GM18507 (cell line): Measurements from ENCODE around the gene NCOA5.
"Not testable (repeated sequence)": the region's sequence is repeated elsewhere in the genome, so short reads cannot be mapped to it uniquely, and the experiment has no call there.

Source experiments
- DNase-seq: peaks from one replicate; pipeline ENCODE4 v3.0.0; 2011; ENCODE audit warnings: low read depth; ENCODE audit not compliant: insufficient read length; ENCODE audit errors: extremely low spot score
- FAIRE-seq: peaks from 2 replicates; lab custom pipeline; 2011; peaks lifted over from hg19 to GRCh38; lab: Jason Lieb, UNC

Gene NCOA5

GRCh38 chr20:46099491-46100287 lies 9.9 kb upstream of the NCOA5 start:
- FAIRE-seq (no peak), DNase-seq (no peak)

DNA sequence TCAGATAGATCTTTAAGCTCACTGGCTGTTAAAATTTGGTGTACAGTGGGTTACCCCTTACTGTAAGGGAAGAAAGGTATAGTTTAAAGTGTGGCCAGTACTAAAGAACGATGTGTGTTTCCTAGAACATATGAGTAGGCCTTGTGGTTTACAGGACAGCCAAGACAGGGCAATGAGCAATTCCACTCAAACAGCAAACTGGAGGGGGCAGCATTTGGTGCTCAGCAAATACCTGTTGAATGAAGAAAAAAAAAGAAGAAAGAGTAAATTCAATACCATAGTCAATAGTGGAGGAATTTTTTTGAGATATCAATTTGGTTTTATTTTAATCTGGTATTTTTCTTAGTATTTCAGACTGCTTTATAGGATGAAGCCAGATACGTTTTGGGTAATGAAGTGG lies 3.8 kb upstream of the NCOA5 start:
- DNase-seq (no peak), FAIRE-seq (no peak)

- not testable (repeated sequence) for DNase-seq
Observed at GRCh38 chr20:46091622-46092535, 2.1 kb upstream of the NCOA5 start.

GRCh38 chr20:46089167-46089416 lies 670 bp downstream of the NCOA5 start:
- DNase-seq (no peak), FAIRE-seq (no peak)

More at GRCh38 chr20:46091622-46092535, 2.1 kb upstream of the NCOA5 start:
- not testable (repeated sequence) for FAIRE-seq

DNA sequence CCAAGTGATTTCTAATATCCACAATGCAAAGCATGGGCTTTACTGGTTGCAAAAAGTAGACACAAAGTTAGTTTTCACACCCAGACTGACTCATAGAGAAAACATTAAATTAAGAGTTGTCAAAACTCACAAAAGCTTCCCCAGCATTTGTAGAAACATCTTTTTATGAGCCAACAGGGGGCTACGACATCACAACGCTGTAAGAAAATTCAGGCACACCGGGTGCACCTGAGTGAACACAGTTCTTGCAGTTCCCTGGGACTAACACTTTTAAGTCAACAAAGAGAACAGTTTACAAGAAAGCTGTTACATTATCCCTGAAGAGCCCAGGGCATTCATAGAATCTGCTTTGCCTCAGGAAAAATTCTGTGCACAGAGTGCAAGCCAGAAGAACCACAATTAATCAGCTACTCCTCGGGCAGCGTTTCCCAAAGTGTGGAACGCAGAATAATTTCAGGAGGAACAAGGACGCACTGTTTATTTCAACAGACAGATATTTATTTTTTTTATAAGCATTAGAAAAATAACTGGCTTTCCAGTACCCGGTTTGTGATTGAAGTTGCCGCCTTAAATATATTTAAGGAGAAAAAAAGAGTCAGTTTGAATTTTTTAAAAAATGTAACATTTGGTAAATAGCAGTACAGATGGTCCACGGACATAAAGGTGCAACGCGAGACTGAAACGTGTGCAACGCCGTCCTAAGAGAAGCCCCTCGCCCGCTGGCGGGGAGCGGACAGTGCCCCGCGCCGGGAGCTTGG lies 1.2 kb downstream of the NCOA5 start:
- FAIRE-seq (no peak), DNase-seq (no peak)

GRCh38 chr20:46087161-46087560 lies 2.6 kb downstream of the NCOA5 start:
- FAIRE-seq (no peak), DNase-seq (no peak)

GRCh38 chr20:46085179-46085851 lies 4.4 kb downstream of the NCOA5 start:
- FAIRE-seq, result no peak
- no peak for DNase-seq

GRCh38 chr20:46084805-46085178 lies 5.0 kb downstream of the NCOA5 start:
- FAIRE-seq (no peak), DNase-seq (no peak)

DNA sequence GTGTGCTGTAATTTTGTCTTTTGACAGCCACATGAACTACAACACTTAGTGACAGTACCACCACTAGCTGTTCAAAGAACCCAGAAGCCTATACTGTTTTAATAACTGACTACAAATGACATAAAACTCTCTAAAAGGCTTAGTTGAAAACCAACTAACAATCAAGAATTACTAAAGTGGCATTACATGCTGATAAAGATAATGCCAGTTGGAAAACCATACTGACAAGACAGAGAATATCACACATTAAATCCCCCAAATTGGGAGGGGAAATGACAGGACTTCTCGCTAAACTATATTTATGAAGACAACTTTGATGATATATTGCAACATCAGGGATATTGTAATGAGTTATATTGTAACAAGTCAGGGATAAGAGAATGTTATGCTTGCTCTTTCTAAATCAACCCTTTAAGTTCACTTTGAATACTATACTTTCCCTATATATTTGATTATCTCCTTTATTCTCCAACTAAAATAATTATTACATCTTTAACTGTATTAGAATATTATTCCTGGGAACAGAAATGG lies 6.2 kb downstream of the NCOA5 start:
- FAIRE-seq (no peak), DNase-seq (no peak)

DNA sequence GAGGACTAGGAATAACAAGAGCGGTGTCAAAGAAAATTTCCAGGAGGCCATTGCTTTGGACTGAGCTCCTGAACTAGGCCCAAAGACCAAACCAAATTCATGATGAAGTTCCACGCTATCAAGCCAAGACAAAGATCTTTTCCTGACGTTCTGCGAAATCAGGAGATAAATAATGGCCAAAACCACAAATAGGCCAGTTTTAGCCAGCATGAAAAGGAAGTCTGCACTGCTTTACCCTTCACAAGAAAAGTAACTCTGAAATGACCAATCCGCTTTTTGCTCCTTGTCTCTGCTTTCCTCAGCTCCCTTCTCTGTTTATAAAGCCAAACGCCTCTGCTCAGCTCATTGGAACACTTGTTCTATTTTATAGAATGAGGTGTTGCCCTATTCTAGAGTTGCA lies 6.7 kb downstream of the NCOA5 start:
- DNase-seq (no peak), FAIRE-seq (no peak)

- FAIRE-seq, result no peak
Observed at GRCh38 chr20:46081074-46081473, 8.7 kb downstream of the NCOA5 start.

DNA sequence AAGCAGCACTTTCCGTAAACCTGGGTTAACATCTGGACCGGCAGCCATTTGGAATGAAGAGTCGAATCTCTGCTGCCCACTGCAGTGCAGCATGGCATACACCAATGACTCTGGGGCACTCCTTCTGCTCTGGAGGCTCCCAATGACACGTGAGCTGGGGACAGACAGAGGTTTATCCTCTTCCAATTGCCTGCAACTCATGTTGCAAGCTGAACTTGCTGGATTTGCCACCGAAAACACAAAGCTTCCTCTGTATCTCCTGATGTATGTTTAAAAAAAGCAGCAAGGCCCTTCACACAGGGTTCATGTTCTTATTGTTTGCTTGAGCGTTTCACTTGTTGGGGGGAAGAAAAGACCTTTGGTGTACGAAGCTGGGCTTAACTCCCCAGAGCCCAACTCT lies 10.8 kb downstream of the NCOA5 start:
- DNase-seq, result no peak
- FAIRE-seq, result no peak

More at GRCh38 chr20:46081074-46081473, 8.7 kb downstream of the NCOA5 start:
- no peak for DNase-seq

GRCh38 chr20:46077642-46078305 lies 12.0 kb downstream of the NCOA5 start:
- FAIRE-seq, result no peak
- DNase-seq, result no peak

DNA sequence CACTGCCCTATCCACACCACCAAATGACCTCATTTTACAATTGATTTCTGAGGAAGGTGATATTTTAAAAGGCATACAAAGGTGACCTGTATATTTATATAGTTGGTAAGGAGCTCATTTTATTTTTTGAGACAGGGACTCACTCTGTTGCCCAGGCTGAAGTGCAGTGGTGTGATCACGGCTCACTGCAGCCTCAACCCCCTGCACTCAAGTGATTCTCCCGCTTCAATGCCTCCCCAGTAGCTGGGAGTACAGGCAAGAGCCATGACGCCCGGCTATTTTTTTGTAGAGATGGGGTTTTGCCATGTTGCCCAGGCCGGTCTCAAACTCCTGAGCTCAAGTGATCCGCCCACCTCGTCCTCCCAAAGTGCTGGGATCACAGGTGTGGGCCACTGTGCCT lies 13.0 kb downstream of the NCOA5 start:
- DNase-seq, result no peak
- FAIRE-seq, result no peak

GRCh38 chr20:46074006-46074405 lies 15.8 kb downstream of the NCOA5 start:
- FAIRE-seq, result no peak

GRCh38 chr20:46073443-46073842 lies 16.3 kb downstream of the NCOA5 start:
- FAIRE-seq (no peak), DNase-seq (no peak)

More at GRCh38 chr20:46074006-46074405, 15.8 kb downstream of the NCOA5 start:
- no peak for DNase-seq

DNA sequence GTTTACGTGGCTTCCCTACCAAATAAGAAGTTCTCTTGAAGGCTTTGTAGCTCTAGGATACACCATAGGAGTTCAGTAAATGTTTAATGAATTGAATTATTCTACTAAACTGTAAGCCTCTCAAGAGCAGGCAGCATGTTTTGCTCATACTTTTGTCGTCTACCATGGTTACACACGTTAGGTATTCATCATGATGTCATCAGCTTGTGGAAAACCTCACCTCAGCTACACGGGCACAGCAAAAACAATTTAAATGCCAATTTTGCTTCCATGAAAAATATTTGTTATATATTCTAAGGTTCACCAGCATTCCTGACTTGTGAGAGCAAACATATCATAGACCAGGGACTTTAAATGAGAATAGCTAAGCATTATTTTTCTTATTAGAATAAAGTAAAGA lies 16.7 kb downstream of the NCOA5 start:
- no peak for FAIRE-seq
- DNase-seq, result no peak

DNA sequence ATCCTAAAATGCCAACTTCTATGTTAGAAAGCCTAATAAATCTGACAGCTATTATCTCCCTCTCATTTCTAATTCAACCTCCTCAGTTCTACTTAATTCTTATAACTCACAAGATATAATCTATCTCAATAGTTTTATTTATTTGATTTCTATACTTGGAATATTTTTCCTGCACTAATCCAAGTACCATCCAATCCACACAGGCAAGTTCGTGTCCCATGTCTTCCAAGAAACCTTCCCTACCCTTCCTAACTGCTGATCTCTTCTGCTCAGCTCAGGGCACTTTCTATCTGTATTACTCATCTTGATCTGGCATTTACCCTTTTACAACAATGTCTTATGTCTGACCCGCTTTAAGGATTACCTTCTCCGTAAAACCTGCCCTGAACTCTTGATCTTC lies 18.2 kb downstream of the NCOA5 start:
- no peak for FAIRE-seq
- DNase-seq, result no peak
